Glomerular endothelial cell (primary cell): ENCODE results near the gene TENT4B. TPM values are rescaled to one million over a fixed set of nuclear protein-coding genes. Genes with fewer than 3 reads are reported as not detected.
"Not testable (repeated sequence)": the region's sequence is repeated elsewhere in the genome, so short reads cannot be mapped to it uniquely, and the experiment has no call there.

Experiments used
- DNase-seq: peaks from one replicate; pipeline ENCODE4 v3.0.0-alpha.2; 2011; ENCODE audit warnings: low read depth, low spot score; ENCODE audit errors: extremely low read depth
- total RNA-seq: library from RNA; depleted of rRNA; stranded (reverse); fragments of >200 nt; gene quantifications from 2 replicates; pipeline ENCODE4 v1.2.3, GENCODE V29; 2015

The TENT4B gene
- total RNA-seq, 1 donor from 2014 or later, result 10.0 TPM

DNA sequence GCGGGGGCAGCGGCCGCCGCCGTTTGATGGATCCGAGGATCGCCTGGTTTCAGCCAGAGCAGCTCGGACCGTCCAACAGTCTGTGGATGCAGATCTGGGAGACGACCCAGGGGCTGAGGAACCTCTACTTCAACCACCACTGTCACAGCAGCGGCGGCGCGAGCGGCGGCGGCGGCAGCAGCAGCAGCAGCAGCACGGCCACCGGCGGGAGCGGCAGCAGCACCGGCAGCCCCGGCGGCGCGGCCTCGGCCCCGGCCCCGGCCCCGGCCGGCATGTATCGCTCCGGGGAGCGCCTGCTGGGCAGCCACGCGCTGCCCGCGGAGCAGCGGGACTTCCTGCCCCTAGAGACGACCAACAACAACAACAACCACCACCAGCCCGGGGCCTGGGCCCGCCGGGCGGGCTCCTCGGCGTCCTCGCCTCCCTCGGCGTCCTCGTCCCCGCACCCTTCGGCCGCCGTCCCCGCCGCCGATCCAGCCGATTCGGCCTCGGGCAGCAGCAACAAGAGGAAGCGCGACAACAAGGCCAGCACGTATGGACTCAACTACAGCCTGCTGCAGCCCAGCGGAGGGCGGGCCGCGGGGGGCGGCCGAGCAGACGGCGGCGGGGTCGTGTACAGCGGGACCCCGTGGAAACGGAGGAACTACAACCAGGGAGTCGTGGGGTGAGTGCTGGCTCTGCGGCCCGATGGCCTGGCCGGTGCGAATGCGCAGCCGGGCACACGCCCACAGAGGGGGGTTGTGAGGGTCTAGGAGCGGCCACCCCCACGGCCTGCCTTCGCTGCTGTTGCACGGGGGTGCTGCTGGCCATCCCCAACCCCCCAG lies 702 bp downstream of the TENT4B start:
- DNase-seq, result no peak

- no peak for DNase-seq
These were observed 1.4 kb downstream of the TENT4B start for GRCh38 chr16:50154420-50154950.

DNA sequence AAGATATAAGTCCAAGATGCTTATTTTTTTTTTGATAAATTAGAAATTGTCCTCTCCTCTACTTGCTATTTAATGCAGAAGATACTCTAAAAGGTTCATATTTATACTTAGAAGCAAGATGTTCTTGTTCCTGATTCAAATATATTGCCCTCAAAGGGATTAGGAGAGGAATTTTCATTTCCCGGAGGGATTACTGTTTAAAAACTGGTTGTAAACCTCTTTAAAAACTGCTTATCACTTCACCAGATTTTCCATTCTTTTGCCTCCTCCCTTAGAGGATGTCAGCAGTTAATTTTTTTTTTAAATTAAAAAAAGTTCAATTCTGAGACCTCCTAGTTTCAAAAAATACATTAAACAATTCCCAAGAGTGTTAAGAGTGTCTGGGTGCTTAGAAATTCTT lies 2.8 kb downstream of the TENT4B start:
- DNase-seq, result no peak

DNA sequence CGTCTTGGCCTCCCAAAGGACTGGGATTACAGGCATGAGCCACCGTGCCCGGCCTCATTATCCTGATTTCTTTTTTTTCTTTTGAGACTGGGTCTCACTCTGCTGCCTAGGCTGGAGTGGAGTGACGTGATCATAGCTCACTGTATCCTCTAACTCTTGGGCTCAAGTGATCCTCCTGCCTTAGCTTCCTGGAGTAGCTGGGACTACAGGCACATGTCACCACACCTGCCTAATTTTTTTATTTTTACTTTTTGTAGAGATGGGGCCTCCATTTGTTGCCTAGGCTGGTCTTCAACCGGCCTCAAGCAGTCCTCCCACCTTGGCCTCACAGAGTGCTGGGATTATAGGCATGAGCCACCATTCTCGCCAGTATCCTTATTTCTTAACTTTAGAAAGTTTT lies 3.5 kb downstream of the TENT4B start:
- DNase-seq, result no peak

GRCh38 chr16:50160495-50161164 lies 7.5 kb downstream of the TENT4B start:
- DNase-seq, result no peak

GRCh38 chr16:50161950-50162349 lies 8.8 kb downstream of the TENT4B start:
- no peak for DNase-seq

DNA sequence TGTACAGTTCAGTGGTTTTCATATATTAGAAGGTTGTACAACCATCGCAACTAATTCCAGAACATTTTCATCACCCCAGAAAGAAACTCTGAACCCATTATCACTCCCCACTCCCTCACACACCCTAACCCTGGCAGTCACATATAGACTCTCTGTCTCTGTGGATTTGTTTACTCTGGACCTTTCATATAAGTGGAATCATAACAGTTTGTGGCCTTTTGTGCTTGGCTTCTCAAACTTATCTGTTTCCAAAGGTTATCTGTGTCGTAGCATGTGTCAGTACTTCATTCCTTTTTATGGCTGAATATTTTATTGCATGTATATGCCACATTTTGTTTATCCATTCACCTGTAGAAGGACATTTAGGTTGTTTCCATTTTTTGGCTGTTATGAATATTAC lies 12.4 kb downstream of the TENT4B start:
- no peak for DNase-seq

GRCh38 chr16:50166511-50167500 lies 13.7 kb downstream of the TENT4B start:
- DNase-seq, result no peak

DNA sequence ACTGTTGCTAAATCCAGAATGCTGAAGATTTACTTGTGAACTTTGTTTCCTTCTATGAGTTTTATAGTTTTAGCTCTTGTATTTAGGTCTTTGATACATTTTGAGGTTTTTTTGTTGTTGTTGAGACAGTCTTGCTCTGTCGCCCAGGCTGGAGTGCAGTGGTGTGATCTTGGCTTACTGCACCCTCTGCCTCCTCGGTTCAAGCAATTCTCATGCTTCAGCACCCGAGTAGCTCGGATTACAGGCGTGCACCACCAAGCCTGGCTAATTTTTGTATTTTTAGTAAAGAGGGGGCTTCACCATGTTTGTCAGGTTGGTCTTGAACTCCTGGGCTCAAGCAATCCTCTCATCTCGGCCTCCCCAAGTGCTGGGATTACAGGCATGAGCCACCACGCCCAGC lies 14.4 kb downstream of the TENT4B start:
- DNase-seq, result no peak

DNA sequence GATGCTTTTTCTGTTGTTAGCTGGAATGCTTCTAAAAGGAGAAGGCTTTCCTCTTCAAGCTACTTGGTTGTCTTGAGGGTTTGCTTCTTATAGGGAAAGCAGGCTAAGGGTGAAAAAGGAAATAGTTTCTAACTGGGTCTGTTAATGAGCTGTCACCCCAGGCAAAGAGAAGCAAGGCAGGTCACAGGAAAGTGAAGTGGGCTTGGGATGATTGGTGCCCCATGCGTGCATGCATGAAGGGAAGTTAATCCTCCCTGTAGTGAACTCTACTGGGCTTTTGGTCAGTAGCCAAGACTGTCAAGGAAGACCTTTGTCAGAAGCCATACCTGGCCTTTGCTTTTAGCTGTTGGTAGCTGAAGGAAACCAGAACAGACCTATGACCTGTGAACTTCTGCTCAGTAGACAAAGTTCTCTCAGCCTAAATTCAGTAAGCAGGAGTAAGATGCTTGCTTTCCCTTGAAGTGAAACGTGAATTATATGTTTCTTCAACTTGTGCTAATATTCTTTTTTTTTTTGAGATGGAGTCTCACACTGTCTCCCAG lies 16.5 kb downstream of the TENT4B start:
- no peak for DNase-seq

DNA sequence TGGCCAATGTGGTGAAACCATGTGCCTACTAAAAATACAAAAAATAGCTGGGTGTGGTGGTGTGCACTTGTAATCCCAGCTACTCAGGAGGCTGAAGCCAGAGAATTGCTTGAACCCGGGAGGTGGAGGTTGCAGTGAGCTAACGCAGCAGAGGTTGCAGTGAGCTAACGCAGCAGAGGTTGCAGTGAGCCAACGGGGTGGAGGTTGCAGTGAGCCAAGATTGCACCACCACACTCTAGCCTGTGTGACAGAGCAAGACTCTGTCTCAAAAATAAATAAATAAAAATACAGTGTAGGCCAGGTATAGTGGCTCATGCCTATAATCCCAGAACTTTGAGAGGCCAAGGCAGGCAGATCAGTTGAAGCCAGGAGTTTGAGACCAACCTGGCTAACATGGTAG lies 18.7 kb downstream of the TENT4B start:
- not testable (repeated sequence) for DNase-seq

- DNase-seq, result no peak
These were observed 19.3 kb downstream of the TENT4B start for GRCh38 chr16:50172195-50172922.

DNA sequence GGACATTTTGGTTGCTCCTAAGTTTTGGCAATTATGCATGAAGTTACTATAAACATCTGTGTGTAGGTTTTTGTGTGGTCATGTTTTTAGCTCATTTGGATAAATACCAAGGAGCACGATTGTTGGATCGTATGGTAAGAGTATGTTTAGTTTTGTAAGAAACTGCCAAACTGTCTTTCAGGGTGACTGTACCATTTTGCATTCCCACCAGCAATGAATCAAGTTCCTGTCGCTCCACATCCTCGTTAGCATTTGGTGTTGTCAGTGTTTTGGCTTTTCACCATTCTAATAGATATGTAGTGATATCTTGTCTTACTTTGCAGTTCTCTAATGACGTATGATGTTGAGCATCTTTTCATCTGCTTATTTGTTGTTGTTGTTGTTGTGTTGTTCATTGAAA lies 20.2 kb downstream of the TENT4B start:
- DNase-seq, result no peak

DNA sequence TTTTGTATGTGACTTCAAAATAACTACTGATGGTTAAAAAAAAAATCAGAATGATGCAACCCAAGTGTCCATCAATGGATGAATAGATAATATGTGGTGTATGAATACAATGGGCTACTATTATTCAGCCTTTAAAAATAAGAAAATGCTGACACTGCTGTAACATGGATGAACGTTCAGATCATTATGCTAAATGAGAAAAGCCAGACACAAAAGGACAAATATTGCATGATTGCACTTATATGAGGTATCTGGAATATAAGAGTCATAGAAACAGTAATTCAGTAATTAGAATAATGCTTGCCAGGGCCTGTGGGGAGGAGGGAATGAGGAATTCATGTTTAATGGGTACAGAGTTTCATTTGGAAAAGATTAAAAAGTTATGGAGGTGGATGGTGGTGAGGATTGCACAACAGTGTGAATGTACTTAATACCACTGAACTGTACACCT lies 25.4 kb downstream of the TENT4B start:
- no peak for DNase-seq

- no peak for DNase-seq
These were observed 29.3 kb downstream of the TENT4B start for GRCh38 chr16:50182441-50182840.

DNA sequence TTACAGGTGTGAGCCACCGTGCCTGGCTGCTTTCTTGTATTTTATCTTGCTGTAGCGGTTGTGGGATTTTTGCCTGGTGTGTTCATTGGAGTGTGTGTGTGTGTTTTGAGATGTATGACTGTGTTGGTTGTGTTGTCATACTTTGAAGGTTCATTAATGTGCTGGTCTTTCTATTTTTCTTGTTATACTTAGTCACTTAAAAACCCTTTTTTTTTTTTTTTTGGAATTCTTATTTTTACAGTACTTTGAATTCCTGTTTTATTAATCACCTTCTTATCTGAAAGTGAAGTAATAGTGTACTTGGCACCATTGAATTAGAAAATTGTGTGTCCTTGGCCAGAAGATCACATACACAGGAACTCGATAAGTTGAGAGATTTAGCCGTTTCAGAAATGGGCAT lies 30.2 kb downstream of the TENT4B start:
- DNase-seq, result no peak

- no peak for DNase-seq
These were observed 31.9 kb downstream of the TENT4B start for GRCh38 chr16:50185005-50185505.

- no peak for DNase-seq
These were observed 35.6 kb downstream of the TENT4B start for GRCh38 chr16:50188619-50189136.

GRCh38 chr16:50190292-50190691 lies 37.2 kb downstream of the TENT4B start:
- no peak for DNase-seq
